ENCODE measurements around the gene RNASEH1.

RNASEH1 gene

DNA sequence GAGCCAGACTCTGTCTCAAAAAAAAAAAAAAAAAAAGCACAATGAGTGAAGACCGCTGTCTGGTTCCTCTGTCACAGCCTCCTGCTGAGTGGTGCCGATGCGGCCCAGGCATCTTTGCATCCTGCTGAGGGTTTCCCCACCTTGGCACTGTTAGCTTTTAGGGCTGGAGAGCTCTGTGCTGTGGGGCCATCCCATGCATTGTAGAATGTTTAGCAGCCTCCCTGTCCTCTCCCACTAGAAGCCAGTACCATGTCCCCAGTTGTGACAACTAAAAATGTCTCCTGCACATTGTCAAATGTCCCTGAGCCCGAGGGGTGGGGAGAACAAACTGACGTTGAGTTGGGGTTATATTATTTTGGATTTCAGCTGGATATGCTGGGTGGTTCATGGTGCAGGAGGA, 28.9 kb upstream of the RNASEH1 start:
- Histone ChIP-seq H3K27ac (replicated peaks) (no peak overlapping the region), H3K4me3 (replicated peaks; ENCODE audit: insufficient read depth, low read length) (no peak overlapping the region), H3K27me3 (ENCODE audit: insufficient read depth, poor library complexity, severe bottlenecking) (no peaks in the 10 kb centered on the region)
- TF ChIP-seq SPI1 (IDR thresholded peaks at IDR 0.05; ENCODE audit: borderline replicate concordance, low read depth) (no peak), POLR2AphosphoS5 (IDR thresholded peaks at IDR 0.05; ENCODE audit: low read depth) (no peak), GABPA (IDR thresholded peaks at IDR 0.05; ENCODE audit: low read depth) (no peak)
- TF ChIP-seq, protein P1, sequence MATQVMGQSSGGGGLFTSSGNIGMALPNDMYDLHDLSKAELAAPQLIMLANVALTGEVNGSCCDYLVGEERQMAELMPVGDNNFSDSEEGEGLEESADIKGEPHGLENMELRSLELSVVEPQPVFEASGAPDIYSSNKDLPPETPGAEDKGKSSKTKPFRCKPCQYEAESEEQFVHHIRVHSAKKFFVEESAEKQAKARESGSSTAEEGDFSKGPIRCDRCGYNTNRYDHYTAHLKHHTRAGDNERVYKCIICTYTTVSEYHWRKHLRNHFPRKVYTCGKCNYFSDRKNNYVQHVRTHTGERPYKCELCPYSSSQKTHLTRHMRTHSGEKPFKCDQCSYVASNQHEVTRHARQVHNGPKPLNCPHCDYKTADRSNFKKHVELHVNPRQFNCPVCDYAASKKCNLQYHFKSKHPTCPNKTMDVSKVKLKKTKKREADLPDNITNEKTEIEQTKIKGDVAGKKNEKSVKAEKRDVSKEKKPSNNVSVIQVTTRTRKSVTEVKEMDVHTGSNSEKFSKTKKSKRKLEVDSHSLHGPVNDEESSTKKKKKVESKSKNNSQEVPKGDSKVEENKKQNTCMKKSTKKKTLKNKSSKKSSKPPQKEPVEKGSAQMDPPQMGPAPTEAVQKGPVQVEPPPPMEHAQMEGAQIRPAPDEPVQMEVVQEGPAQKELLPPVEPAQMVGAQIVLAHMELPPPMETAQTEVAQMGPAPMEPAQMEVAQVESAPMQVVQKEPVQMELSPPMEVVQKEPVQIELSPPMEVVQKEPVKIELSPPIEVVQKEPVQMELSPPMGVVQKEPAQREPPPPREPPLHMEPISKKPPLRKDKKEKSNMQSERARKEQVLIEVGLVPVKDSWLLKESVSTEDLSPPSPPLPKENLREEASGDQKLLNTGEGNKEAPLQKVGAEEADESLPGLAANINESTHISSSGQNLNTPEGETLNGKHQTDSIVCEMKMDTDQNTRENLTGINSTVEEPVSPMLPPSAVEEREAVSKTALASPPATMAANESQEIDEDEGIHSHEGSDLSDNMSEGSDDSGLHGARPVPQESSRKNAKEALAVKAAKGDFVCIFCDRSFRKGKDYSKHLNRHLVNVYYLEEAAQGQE (IDR thresholded peaks at IDR 0.05; ENCODE audit: insufficient replicate concordance, low read depth) = no peak
- TF ChIP-seq, protein P2, sequence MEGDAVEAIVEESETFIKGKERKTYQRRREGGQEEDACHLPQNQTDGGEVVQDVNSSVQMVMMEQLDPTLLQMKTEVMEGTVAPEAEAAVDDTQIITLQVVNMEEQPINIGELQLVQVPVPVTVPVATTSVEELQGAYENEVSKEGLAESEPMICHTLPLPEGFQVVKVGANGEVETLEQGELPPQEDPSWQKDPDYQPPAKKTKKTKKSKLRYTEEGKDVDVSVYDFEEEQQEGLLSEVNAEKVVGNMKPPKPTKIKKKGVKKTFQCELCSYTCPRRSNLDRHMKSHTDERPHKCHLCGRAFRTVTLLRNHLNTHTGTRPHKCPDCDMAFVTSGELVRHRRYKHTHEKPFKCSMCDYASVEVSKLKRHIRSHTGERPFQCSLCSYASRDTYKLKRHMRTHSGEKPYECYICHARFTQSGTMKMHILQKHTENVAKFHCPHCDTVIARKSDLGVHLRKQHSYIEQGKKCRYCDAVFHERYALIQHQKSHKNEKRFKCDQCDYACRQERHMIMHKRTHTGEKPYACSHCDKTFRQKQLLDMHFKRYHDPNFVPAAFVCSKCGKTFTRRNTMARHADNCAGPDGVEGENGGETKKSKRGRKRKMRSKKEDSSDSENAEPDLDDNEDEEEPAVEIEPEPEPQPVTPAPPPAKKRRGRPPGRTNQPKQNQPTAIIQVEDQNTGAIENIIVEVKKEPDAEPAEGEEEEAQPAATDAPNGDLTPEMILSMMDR (IDR thresholded peaks at IDR 0.05; ENCODE audit: insufficient read depth, low read length) = no peak
- no peak for DNase-seq (ENCODE audit: low read depth in 1 of 2, low spot score in 1 of 2)

DNA sequence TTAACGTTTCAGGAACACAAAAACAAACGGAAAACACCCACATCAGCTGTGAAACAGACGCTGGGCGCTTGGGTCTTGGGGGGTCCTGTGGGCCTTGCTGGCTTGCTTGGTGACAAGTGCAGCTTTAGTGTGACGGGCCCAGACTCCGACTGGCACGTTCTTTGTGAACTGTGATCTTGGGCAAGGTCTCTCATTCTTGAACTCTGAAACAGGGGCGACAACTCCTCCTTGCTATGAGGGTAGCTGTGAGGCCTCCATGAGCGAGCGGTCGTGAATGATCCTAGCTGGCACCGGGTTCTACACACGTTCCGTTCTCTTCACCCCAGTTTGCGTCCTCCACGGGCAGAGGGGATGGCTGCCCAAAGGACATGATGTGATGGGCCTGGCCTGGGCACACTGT, 28.1 kb upstream of the RNASEH1 start:
- Histone ChIP-seq H3K27ac (replicated peaks) (no peak overlapping the region), H3K27me3 (ENCODE audit: insufficient read depth, poor library complexity, severe bottlenecking) (no peaks in the 10 kb centered on the region), H3K4me3 (replicated peaks; ENCODE audit: insufficient read depth, low read length) (no peak overlapping the region)
- TF ChIP-seq, protein P1 (IDR thresholded peaks at IDR 0.05; ENCODE audit: insufficient replicate concordance, low read depth) = no peak
- TF ChIP-seq POLR2AphosphoS5 (IDR thresholded peaks at IDR 0.05; ENCODE audit: low read depth) (no peak), SPI1 (IDR thresholded peaks at IDR 0.05; ENCODE audit: borderline replicate concordance, low read depth) (no peak), GABPA (IDR thresholded peaks at IDR 0.05; ENCODE audit: low read depth) (no peak)
- TF ChIP-seq, protein P2 (IDR thresholded peaks at IDR 0.05; ENCODE audit: insufficient read depth, low read length) = no peak
- DNase-seq (ENCODE audit: low read depth in 1 of 2, low spot score in 1 of 2) = no peak

DNA sequence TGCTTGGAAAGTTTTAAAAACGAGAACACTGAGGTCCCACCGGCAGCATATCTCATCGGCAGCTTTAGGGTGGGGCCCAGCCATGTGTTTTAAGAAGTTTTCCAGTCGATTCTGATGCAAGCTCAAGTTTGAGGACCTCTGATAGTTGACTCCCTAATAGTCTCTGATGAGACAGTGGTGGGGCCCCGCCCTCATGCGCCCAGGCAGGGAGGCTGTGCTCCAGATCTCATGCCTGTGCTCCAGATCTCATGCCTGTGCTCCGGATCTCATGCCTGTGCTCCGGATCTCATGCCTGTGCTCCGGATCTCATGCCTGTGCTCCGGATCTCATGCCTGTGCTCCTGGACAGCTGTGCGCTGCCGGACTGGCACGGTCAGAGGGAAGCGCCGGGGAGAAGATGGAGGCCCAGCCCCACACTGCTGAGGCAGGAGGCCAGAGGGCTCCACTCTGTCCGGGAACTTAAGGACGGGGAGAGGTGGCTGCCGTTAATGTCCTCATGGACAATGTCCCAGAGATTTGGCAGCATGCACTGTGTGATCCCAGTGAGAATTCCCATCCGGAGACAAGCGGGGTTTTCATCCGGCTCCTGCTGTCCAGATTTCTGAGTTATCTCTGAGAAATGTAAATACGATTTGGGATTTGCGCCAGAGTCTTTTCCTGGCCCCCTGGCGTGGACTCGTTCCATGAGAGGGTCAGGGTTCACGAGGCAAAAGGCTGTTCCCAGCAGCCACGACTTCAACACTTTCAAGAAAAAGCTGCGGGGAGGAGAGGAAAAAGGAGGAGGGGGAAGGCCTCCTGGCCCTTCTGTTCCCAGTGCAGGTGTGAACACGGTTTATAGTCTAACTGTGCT, 27.4 kb upstream of the RNASEH1 start:
- Histone ChIP-seq H3K27me3 (ENCODE audit: insufficient read depth, poor library complexity, severe bottlenecking) (no peaks in the 10 kb centered on the region), H3K27ac (replicated peaks) (no peak overlapping the region), H3K4me3 (replicated peaks; ENCODE audit: insufficient read depth, low read length) (no peak overlapping the region)
- DNase-seq (ENCODE audit: low read depth in 1 of 2, low spot score in 1 of 2) = no peak
- TF ChIP-seq POLR2AphosphoS5 (IDR thresholded peaks at IDR 0.05; ENCODE audit: low read depth) (no peak), SPI1 (IDR thresholded peaks at IDR 0.05; ENCODE audit: borderline replicate concordance, low read depth) (no peak), GABPA (IDR thresholded peaks at IDR 0.05; ENCODE audit: low read depth) (no peak)
- TF ChIP-seq, protein P2 (IDR thresholded peaks at IDR 0.05; ENCODE audit: insufficient read depth, low read length) = no peak
- TF ChIP-seq, protein P1 (IDR thresholded peaks at IDR 0.05; ENCODE audit: insufficient replicate concordance, low read depth) = no peak

Measured in HL-60 (cell line).